Upper lobe of left lung (tissue), 4 donors: ENCODE results near the gene ADGRF4.

ENCODE experiments used
- CTCF ChIP-seq, 6 experiments: fragments of 450-650 bp in 4 of 6; fragments of 200-600 bp in 2 of 6; sonication (generic) in 2 of 6; IDR thresholded peaks; one replicate each; pipeline ENCODE4 v1.5.1; 2016 to 2019; ENCODE audit warnings: antibody characterized with exemption in 6 of 6
- POLR2A ChIP-seq, 4 donors: fragments of 450-650 bp; IDR thresholded peaks; one replicate each; pipeline ENCODE4 v1.5.1; 2016 to 2017; ENCODE audit warnings: antibody characterized with exemption in 4 of 4, mild to moderate bottlenecking in 2 of 4
- POLR2AphosphoS5 ChIP-seq, 2 donors: sonication (generic); formaldehyde crosslinking; IDR thresholded peaks; one replicate each; pipeline ENCODE4 v1.5.1; 2017; ENCODE audit warnings: antibody characterized with exemption in 2 of 2

- TF ChIP-seq CTCF (IDR thresholded peaks at IDR 0.05): no peak
- no peak for TF ChIP-seq POLR2A (IDR thresholded peaks at IDR 0.05)
- TF ChIP-seq POLR2AphosphoS5 (IDR thresholded peaks at IDR 0.05): no peak
These were observed 61.0 kb downstream of the ADGRF4 start for GRCh38 chr6:47759364-47759763.
